ENCODE data around the gene USH1G. TPM values are rescaled to one million over a fixed set of nuclear protein-coding genes. Genes with fewer than 3 reads are reported as not detected.

Gene USH1G
- total RNA-seq (ENCODE audit: low replicate concordance), result 0.56 and 1.4 TPM in 2 replicates
- long read RNA-seq, result 0 reads

DNA sequence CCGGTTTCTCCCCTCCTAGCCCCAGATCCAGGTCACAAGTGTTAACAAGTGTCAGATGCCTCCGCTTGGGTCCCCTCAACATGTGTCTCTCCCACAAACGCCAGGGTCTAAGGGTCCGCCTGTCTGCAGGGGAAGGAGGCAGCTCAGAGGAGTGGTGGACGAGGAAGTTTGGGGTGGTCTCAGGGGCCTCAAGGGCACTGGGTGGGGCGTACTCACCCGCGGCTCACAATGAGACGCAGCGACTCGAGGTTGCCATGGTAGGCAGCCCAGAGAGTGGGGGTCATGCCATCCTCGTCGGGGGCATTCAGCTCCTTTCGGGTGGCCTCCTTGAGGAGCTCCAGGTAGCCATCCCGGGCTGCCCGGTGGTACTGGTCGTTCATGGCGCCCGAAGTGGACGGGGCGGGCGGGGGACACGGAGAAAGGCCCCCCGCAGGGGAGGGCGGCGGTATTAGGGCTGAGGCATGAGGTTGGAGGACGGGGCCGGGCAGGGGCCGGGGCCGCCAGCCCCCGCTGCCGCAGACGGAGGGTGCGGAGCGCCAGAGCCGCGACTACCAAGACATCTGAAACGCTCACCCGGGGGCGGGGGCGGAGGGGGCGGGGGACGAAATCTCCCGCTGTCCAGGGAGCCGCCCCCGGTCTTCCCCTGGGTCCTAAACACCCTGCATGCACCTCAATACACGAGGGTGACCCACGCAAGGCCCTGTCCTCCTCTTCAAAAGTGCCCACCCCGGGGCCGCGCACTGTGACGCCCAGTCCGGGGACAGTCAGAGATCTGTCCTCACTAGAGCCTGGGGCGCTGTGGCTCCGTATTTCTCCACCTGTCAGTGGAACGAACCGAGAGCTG is at the start of gene USH1G:
TSS of gene USH1G (minus strand) at position 562 of the 844 bp plus-strand sequence. CDS start at position 380, 182 bp downstream.
- Mint-ChIP-seq H3K36me3 (no peaks in the 10 kb centered on the region), H3K4me3 (peak within 1 kb of the TSS; percentile 71), H3K4me1 (ENCODE audit: unreplicated experiment) (no peaks in the 10 kb centered on the region), H3K9me3 (no peaks in the 10 kb centered on the region), H3K27me3 (peaks cover 65% of the 10 kb centered on the region), H3K27ac (no peak within 1 kb of the TSS)
- no peak for DNase-seq (ENCODE audit: extremely low spot score, unreplicated experiment)
- TF ChIP-seq, protein P1, sequence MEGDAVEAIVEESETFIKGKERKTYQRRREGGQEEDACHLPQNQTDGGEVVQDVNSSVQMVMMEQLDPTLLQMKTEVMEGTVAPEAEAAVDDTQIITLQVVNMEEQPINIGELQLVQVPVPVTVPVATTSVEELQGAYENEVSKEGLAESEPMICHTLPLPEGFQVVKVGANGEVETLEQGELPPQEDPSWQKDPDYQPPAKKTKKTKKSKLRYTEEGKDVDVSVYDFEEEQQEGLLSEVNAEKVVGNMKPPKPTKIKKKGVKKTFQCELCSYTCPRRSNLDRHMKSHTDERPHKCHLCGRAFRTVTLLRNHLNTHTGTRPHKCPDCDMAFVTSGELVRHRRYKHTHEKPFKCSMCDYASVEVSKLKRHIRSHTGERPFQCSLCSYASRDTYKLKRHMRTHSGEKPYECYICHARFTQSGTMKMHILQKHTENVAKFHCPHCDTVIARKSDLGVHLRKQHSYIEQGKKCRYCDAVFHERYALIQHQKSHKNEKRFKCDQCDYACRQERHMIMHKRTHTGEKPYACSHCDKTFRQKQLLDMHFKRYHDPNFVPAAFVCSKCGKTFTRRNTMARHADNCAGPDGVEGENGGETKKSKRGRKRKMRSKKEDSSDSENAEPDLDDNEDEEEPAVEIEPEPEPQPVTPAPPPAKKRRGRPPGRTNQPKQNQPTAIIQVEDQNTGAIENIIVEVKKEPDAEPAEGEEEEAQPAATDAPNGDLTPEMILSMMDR (conservative IDR thresholded peaks at IDR 0.05), result no peak

DNA sequence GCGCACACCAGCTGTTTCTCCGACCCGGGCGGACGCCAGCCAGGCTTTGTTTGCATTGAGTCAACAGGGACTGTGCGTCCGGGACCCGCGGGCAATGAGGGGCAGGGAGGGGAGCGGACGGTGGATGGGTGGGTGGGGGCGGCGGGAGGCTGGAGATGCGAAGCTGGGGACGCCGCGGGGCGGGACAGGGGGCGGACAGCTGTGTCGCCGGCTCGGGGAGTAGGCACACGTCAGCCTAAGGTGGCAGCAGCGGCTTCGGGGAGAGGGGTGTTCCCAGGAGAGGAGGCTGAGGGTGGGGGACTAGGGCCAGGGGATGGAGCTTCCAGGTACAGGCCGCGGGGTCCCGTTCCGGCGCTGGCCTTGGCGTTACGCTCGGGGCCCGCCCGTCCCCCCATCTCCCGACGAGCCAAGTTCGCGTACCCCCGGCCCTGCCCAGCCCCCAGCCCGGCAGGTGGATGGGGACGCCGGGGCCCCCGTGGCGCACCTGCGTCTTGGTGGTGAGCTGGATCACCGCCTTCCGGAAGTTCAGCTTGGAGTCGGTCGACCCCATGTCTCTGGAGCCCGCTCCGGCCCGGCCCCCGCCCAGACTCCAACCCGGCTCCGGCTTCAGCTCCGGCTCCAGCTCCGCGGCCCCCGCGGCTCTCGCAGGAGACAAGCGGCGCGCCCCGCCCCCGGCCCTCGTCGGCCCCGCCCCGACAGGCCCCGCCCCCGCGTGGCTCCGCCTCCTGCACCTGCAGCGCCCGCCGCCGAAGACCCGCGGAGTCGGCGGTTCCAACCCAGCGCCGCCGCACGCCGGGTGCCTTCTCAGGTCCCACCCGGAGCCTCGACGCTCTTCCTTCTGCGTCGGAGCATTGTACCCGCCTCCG is 49.3 kb upstream of the USH1G start, which contains the start of gene HID1:
TSS of gene HID1 (minus strand) at position 653 of the 866 bp plus-strand sequence. CDS start at position 550, 103 bp downstream.
- Mint-ChIP-seq H3K27ac (peak within 1 kb of the TSS; percentile 50), H3K4me1 (ENCODE audit: unreplicated experiment) (peaks cover 9% of the 10 kb centered on the region), H3K4me3 (peak within 1 kb of the TSS; percentile 83), H3K27me3 (peaks cover 49% of the 10 kb centered on the region), H3K36me3 (no peaks in the 10 kb centered on the region), H3K9me3 (no peaks in the 10 kb centered on the region)
- DNase-seq (ENCODE audit: extremely low spot score, unreplicated experiment), result peak; percentile 70
- TF ChIP-seq, protein P1 (conservative IDR thresholded peaks at IDR 0.05), result no peak

DNA sequence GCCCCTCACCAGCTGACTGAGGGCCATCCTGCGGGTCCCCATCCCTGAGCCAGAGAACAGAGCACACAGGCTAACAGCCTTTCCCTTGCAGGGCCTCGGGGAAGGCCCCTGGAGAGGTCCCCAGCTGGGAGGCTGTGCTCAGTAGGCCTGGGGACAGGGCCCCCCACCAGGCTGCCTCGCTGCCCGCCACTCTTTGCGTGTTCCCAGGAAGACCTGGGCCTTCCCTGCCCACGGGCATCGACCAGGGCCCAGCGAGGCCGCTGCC is 48.7 kb upstream of the USH1G start:
- no peaks in the 10 kb centered on the region for H3K36me3 Mint-ChIP-seq
- no peak for DNase-seq (ENCODE audit: extremely low spot score, unreplicated experiment)
- H3K27ac Mint-ChIP-seq, result no peak overlapping the region
- TF ChIP-seq, protein P1 (conservative IDR thresholded peaks at IDR 0.05), result no peak
- H3K4me3 Mint-ChIP-seq, result peak overlapping the region; percentile 83
- H3K27me3 Mint-ChIP-seq, result peaks cover 47% of the 10 kb centered on the region
- H3K4me1 Mint-ChIP-seq (ENCODE audit: unreplicated experiment), result peaks cover 9% of the 10 kb centered on the region
- no peaks in the 10 kb centered on the region for H3K9me3 Mint-ChIP-seq

DNA sequence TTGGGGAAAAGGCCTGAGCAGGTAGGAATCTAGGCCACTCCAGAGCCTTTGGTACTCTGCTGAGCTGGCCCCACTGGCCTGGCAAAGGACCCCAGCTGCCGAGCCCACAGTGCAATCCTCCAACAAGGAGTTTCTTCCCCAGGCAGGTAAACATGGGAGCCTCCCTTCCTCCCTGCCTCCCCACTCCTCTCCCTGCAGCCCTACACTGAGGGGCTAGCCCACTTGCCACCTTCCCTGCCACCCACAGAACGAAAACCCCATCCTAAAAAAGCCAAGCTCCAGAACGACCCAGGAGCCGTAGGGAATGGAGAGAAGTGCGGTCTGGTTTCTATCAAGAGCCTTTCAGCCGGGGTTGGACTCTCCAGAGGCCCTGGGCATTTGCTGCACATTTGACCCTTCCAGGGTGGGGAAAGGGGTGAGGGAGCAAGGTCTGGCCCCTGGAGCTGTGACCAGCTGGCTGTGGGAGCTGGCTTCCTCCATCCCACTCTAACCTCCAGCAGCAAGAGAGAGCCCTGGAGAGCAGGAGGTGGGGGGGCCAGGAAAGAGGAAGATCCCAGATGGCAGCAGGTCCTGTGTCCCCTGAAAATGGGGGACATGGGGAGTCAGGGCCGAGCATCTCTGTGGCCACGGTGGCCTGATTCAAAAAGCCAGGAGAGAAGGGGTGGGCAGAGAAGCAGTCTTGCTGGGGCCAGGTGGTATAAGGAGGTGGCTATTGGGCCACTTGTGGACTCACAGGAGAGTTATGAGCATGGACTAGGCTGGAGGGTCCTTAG is 48.2 kb upstream of the USH1G start:
- no peak for DNase-seq (ENCODE audit: extremely low spot score, unreplicated experiment)

More for the DNA sequence above, 48.2 kb upstream of the USH1G start:
- Mint-ChIP-seq H3K36me3 (no peaks in the 10 kb centered on the region), H3K4me1 (ENCODE audit: unreplicated experiment) (peaks cover 9% of the 10 kb centered on the region), H3K9me3 (no peaks in the 10 kb centered on the region), H3K27me3 (peaks cover 46% of the 10 kb centered on the region), H3K4me3 (peak overlapping the region; percentile 83), H3K27ac (peak overlapping the region; percentile 50)
- TF ChIP-seq, protein P1 (conservative IDR thresholded peaks at IDR 0.05), result no peak

All from type B pancreatic cell (in vitro differentiated cells).